NK-92 (cell line): Measurements from ENCODE around the gene RGS7.
"Not testable (repeated sequence)": the region's sequence is repeated elsewhere in the genome, so short reads cannot be mapped to it uniquely, and the experiment has no call there.

Source experiments
- DNase-seq: peaks from one replicate; lab custom pipeline; 2025; ENCODE audit not compliant: unreplicated experiment; lab: John Stamatoyannopoulos, UW

RGS7 gene

GRCh38 chr1:241215203-241215602 is 141.8 kb downstream of the RGS7 start:
- no peak for DNase-seq

- no peak for DNase-seq
These were observed 143.9 kb downstream of the RGS7 start for GRCh38 chr1:241213139-241213538.

DNA sequence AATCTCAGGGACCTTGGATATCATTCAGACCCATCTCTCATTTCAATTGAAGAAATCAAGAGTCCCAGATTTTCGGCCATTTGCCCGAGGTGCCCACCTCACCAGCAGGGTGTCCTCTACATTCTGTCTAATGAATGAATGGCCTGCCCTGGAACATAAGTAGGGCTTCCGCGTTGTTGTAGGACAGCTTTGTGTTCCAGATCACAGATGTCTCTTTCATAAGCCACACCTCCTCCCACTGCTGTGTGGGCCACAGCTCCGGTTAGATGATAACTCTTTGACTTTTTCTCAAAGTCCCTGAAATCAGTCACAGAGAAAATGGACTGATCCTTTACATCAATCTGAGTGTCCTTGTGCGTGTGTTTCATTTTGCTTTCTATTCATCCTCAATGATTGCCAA is 144.4 kb downstream of the RGS7 start:
- no peak for DNase-seq

DNA sequence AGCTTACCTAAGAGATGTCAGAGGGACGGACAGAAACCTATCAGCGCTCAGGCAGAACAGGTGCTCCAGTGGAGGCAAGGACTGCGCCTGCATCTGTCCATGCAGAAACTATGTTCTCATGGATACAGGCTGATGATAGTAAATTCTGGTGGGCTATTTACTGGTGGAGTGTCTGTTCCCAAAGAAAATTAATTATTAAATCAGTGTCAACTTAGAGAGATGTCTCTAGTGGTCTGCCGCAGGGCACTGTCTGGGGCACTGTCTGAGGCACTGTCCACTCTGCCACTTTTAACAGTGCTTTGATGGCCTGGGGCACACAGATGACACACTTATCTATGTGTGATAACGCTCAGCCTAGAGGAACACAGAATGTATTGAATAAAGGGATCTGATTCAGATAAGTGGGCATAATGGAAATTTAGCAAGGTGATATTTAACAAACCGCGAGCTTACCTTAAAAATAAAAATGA is 148.1 kb downstream of the RGS7 start:
- DNase-seq = no peak

DNA sequence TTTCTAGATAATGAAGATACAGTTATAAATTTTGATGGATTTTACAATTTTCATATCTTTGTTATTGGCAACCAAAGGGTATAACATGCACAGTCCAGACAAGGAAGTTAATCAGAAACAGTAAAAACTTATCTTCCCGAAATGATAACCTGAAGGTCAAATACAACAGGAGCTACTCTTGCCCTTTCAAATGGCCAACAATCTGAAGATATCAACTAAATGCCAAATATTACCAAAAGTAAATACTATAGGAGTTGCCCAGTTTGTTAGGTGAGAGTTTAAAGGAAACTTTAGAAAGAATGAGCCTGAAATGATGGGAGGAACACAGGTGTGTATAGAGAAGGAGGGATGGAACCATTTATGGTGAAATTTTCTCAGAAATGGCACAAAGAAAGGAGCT is 153.2 kb downstream of the RGS7 start:
- no peak for DNase-seq

DNA sequence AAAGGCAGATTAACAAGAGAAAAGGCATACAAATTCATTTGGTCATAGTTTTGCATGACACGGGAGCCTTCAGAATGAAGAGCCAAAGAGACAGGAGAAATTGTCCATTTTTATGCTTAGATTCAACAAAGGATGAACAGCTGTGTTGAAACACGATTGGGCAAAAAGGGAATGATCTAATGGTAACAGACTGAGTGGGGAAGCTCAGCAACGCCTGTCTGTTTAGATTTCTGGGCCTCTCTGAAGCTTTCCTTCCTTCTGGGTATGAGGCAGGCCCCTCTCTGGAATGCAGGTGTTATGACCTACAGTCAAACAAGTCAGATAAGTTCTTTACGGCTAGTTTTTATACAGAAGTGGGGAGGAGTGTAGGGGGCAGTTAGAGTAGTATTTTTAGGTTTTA is 154.6 kb downstream of the RGS7 start:
- no peak for DNase-seq

- no peak for DNase-seq
These were observed 170.3 kb downstream of the RGS7 start for GRCh38 chr1:241186716-241187115.

DNA sequence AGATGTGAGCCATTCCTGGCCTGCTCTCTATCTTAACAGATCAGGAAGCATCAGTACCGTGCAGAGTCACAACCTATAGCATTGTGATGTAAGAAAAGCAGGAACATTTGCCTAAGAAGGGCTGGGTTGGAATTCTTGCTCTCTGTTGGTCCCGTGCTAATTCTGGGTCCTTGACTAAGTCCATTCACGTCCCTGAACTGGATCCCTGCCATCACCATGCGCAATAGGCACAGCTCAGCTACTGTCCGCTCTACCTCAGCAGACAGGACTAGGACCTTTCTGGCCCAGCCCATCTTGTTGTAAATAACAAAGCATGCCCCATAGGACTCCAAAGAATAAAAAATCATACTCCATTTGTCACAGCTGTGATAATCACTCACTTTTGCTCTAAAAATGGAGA is 175.0 kb downstream of the RGS7 start:
- no peak for DNase-seq

DNA sequence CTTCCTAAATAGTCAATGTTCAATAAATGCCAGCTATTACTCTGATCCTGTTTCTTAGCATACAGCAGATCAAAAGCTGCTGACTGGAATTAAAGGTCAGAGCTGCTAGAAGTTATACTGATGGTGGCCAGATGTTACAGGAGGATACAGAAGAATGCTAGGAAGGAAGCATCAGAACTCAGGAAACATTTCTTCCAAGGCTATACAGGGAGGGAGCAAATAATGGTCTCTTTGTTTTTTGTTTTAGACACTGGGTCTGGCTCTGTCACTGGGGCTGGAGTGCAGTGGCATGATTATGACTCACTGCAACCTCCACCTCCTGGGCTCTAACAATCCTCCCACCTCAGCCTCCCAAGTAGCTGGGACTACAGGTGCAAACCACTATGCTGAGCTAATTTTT is 175.5 kb downstream of the RGS7 start:
- DNase-seq = no peak

DNA sequence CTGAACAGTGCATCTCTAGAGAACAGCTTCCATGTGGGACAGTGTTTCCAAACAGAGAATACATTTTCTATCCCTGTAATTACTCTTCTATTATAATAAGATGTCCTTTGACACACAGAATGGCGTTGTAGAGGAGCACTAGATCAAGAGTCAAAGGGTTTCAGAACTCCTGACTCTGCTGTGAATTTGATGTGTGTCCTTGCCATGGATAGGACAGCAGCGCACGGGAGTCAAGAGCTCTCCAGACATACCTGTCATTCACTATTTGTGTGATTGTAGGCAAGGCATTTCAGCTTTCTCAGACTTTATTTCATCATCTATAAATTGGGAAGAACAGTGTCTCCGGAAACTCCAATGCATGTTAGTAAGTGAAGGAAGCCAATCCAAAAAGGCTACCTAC is 176.4 kb downstream of the RGS7 start:
- DNase-seq = no peak

DNA sequence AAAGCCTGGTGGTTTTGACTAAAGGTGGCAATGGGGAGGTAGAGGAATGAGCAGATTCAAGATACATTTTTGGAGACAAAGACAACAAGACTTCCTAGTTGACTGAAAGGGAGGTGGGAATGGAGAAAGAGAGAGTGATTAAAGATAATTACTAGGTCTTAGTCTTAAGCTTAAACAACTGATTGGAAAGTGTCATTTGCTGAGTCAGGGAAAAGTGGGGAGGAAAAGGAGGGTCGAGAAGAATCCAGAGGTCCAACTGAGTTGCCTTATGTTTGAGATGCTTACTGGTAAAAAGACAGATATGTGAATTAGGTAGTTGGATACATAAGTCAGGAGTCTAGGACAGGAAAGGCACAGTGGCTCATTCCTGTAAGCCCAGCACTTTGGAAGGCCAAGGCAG is 179.3 kb downstream of the RGS7 start:
- no peak for DNase-seq

GRCh38 chr1:241172486-241172885 is 184.5 kb downstream of the RGS7 start:
- no peak for DNase-seq

- DNase-seq = no peak
These were observed 185.0 kb downstream of the RGS7 start for GRCh38 chr1:241171991-241172390.

GRCh38 chr1:241167121-241167630 is 189.8 kb downstream of the RGS7 start:
- DNase-seq = no peak

GRCh38 chr1:241166625-241167024 is 190.4 kb downstream of the RGS7 start:
- DNase-seq = no peak

DNA sequence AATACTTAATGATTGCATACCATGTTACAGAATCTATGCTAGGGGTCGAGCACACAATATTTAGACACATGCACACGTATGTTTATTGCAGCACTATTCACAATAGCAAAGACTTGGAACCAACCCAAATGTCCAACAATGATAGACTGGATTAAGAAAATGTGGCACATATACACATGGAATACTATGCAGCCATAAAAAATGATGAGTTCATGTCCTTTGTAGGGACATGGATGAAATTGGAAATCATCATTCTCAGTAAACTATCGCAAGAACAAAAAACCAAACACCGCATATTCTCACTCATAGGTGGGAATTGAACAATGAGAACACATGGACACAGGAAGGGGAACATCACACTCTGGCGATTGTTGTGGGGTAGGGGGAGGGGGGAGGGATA is 191.7 kb downstream of the RGS7 start:
- DNase-seq = not testable (repeated sequence)

DNA sequence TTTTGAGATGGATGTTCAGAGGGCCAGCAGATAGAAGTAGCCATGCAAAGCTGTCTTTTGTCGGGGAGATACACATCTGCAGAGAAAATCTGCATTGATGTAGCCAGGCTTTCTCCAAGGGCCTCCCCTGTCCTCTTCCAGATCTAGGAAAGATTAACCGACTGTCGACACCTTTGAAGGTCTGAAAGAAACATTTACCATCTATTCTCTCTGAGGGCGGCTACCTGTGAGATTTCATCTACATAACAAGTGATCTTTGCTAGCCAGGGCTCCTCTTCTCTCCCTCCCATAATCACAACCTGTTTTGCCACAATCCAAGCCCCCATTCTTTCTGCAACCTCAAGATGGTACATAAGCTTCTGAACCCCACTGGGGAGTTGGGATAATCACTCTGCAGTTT is 193.6 kb downstream of the RGS7 start:
- DNase-seq = no peak

DNA sequence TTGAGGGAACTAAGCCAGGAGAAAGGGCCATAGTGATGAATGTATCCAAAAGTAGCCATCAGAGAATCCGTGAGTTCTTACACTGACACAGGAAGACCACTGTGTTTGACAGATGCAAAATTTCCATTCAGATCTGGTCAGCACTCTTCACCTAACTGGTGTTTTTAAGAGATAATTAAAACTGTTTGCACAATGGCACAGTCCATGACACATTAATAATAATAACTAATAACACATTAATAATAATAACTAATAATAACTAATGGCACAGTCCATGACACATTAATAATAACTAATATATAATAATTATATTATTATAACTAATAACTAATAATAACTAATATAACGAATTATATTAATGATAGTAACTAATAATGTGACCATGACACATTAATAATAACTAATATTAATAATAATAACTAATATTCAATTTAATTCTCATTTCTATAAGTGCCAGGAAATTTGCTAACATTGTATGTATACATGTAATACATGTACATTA is 195.8 kb downstream of the RGS7 start:
- DNase-seq = no peak

DNA sequence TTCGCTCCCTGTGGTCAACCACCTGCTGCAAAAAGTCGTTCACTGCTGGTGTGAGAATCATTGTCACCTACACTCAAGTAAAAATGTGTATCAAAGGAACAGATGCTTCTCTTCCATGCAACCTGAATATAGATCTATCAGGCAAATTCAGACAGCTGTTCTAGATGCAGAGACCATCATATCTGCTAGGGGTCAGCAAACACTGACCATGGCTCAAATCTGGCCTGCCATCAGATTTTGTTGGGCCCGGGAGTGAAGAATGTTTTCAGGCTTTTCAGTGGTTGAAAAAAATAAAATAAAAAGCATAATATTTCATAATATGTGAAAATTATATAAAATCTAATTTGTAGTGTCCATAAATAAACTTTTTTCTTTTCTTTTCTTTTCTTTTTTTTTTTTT is 199.6 kb downstream of the RGS7 start:
- no peak for DNase-seq

- DNase-seq = no peak
These were observed 200.6 kb downstream of the RGS7 start for GRCh38 chr1:241156231-241156965.

- DNase-seq = no peak
These were observed 211.1 kb downstream of the RGS7 start for GRCh38 chr1:241145881-241146280.

DNA sequence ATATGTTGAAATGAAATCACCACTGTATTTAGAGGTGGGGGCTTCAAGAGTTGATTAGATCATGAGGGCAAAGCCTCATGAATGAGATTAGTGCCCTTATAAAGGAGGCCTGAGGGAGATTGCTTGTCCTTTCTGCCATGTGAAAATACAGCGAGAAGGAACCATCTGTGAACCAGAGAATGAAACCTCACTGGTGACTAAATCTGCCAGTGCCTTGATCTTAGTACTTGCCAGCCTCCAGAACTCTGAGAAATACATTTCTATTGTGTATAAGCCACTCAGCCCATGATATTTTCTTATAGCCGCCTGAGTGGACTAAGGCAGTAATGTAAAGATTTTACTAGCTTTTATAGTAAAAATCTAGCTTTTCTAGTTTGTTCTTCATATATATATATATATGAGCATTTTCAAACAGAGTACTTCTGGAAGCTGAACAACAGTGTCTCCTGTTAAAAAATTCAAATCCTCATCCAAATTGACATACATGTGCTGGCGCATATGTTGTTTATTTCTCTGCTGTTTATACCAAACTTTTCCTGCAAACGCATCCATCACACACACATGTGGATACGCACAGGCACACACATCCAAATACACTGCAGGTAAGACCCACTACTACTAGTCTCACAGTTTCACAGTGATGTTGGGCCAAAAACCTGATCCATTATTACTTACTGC is 213.1 kb downstream of the RGS7 start:
- DNase-seq = no peak
